ENCODE measurements around the gene BAHCC1.

Gene BAHCC1

GRCh38 chr17:81445642-81446503 lies 50.6 kb downstream of the BAHCC1 start:
- no peak for DNase-seq

- no peak for DNase-seq
These were observed 52.2 kb downstream of the BAHCC1 start for GRCh38 chr17:81447331-81447933.

GRCh38 chr17:81448442-81448841 lies 53.2 kb downstream of the BAHCC1 start:
- no peak for DNase-seq

GRCh38 chr17:81448950-81449349 lies 53.7 kb downstream of the BAHCC1 start:
- DNase-seq = no peak

GRCh38 chr17:81449351-81449750 lies 54.1 kb downstream of the BAHCC1 start:
- DNase-seq = no peak

GRCh38 chr17:81451823-81452222 lies 56.6 kb downstream of the BAHCC1 start:
- no peak for DNase-seq

GRCh38 chr17:81452551-81452950 lies 57.3 kb downstream of the BAHCC1 start:
- DNase-seq = no peak

GRCh38 chr17:81453076-81453475 lies 57.8 kb downstream of the BAHCC1 start:
- DNase-seq = peak; percentile 35

- DNase-seq = no peak
These were observed 58.5 kb downstream of the BAHCC1 start for GRCh38 chr17:81453712-81454111.

- DNase-seq = no peak
These were observed 59.2 kb downstream of the BAHCC1 start for GRCh38 chr17:81454473-81454872.

- DNase-seq = no peak
These were observed 60.1 kb downstream of the BAHCC1 start for GRCh38 chr17:81455387-81455786.

GRCh38 chr17:81456091-81456490 lies 60.8 kb downstream of the BAHCC1 start:
- no peak for DNase-seq

- no peak for DNase-seq
These were observed 61.5 kb downstream of the BAHCC1 start for GRCh38 chr17:81456798-81457197.

GRCh38 chr17:81457401-81457800 lies 62.1 kb downstream of the BAHCC1 start:
- no peak for DNase-seq

- DNase-seq = no peak
These were observed 62.8 kb downstream of the BAHCC1 start for GRCh38 chr17:81457917-81458555.

GRCh38 chr17:81458628-81459027 lies 63.4 kb downstream of the BAHCC1 start:
- DNase-seq = no peak

GRCh38 chr17:81459224-81459623 lies 64.0 kb downstream of the BAHCC1 start:
- no peak for DNase-seq

- DNase-seq = no peak
These were observed 64.6 kb downstream of the BAHCC1 start for GRCh38 chr17:81459864-81460263.

- DNase-seq = no peak
These were observed 65.7 kb downstream of the BAHCC1 start for GRCh38 chr17:81460856-81461460.

- DNase-seq = no peak
These were observed 66.6 kb downstream of the BAHCC1 start for GRCh38 chr17:81461607-81462500.

GRCh38 chr17:81462506-81463125 lies 67.4 kb downstream of the BAHCC1 start:
- DNase-seq = no peak

- DNase-seq = no peak
These were observed 68.2 kb downstream of the BAHCC1 start for GRCh38 chr17:81463506-81463905.

Data from DMS79 (cell line).